T-cell (primary cell): ENCODE measurements around the gene TSC22D3. TPM values are rescaled to one million over a fixed set of nuclear protein-coding genes. Genes with fewer than 3 reads are reported as not detected.
A peak's percentile ranks its signal among the peaks of the same experiment; 100 is the strongest.

Source experiments
- ATAC-seq, 4 experiments: fragments of 200-7000 bp in 3 of 4; fragments of 150-1000 bp in 1 of 4; cut with Tn5 transposase; replicated peaks in 1 of 4; 1 replicate in 3 of 4; 2 replicates in 1 of 4; pipeline ENCODE4 v1.10.0; 2021; ENCODE audit warnings: moderate library complexity in 3 of 4, mild to moderate bottlenecking in 2 of 4, moderate number of reproducible peaks in 1 of 4
- CTCF ChIA-PET, 2 donors: fragments of 300-600 bp; sonication (Branson Sonifier 250); formaldehyde crosslinking; loops; one replicate each; lab custom pipeline; 2022; ENCODE audit warnings: antibody characterized with exemption in 2 of 2; lab: Charles Lee
- POLR2A ChIA-PET, 2 donors: fragments of 300-600 bp; sonication (Branson Sonifier 250); formaldehyde crosslinking; loops; one replicate each; lab custom pipeline; 2022; ENCODE audit warnings: antibody characterized with exemption in 2 of 2; lab: Charles Lee
- DNase-seq, 35 experiments: peaks; one replicate each; pipeline versions ENCODE4 v3.0.0 to v3.0.0-alpha.2; 2013 to 2023
- H3K27ac ChIP-seq: one replicate; pipeline ENCODE4 v1.5.1; 2013; ENCODE audit warnings: low read length
- H3K27me3 ChIP-seq, 2 experiments: replicated peaks in 1 of 2; 1 replicate in 1 of 2; 2 replicates in 1 of 2; pipeline versions ENCODE4 v1.6.1 to v1.7.0; 2013; ENCODE audit warnings: low read length in 1 of 2, mixed read lengths in 1 of 2; ENCODE audit not compliant: control insufficient read depth in 2 of 2, insufficient read depth in 2 of 2; ENCODE audit errors: extremely low read depth in 1 of 2
- H3K36me3 ChIP-seq, 2 donors: 1 replicate in 1 of 2; 2 replicates in 1 of 2; pipeline versions ENCODE4 v1.6.1 to v1.7.0; 2013; ENCODE audit warnings: low read length in 1 of 2; ENCODE audit not compliant: control insufficient read depth in 2 of 2, insufficient read depth in 1 of 2; ENCODE audit errors: extremely low read depth in 1 of 2
- H3K4me1 ChIP-seq, 2 experiments: 1 replicate in 1 of 2; 2 replicates in 1 of 2; pipeline versions ENCODE4 v1.6.1 to v1.7.0; 2013; ENCODE audit warnings: low read length in 2 of 2, mixed read lengths in 1 of 2; ENCODE audit not compliant: insufficient read depth in 2 of 2, control insufficient read depth in 1 of 2; ENCODE audit errors: extremely low read depth in 1 of 2
- H3K4me3 ChIP-seq, 2 donors: 1 replicate in 1 of 2; 2 replicates in 1 of 2; pipeline versions ENCODE4 v1.5.1 to v1.7.0; 2013; ENCODE audit warnings: mild to moderate bottlenecking in 2 of 2, low read length in 1 of 2, moderate library complexity in 1 of 2; ENCODE audit not compliant: control insufficient read depth in 1 of 2; ENCODE audit errors: extremely low read depth in 1 of 2
- H3K9me3 ChIP-seq: 2 replicates; pipeline ENCODE4 v1.7.0; 2013
- H3K27ac Mint-ChIP-seq, 2 donors: one replicate each; pipeline ENCODE4 v1.8.0; 2020 to 2021; ENCODE audit warnings: mild to moderate bottlenecking in 2 of 2, mixed read lengths in 2 of 2
- H3K27me3 Mint-ChIP-seq, 2 donors: one replicate each; pipeline ENCODE4 v1.8.0; 2021 to 2022; ENCODE audit warnings: mixed read lengths in 2 of 2
- H3K36me3 Mint-ChIP-seq: one replicate; pipeline ENCODE4 v1.8.0; 2021; ENCODE audit warnings: mixed read lengths
- H3K4me1 Mint-ChIP-seq, 3 donors: one replicate each; pipeline ENCODE4 v1.8.0; 2020 to 2022; ENCODE audit warnings: mixed read lengths in 3 of 3, mild to moderate bottlenecking in 1 of 3
- H3K4me3 Mint-ChIP-seq, 3 donors: one replicate each; pipeline ENCODE4 v1.8.0; 2020 to 2022; ENCODE audit warnings: mild to moderate bottlenecking in 3 of 3, mixed read lengths in 3 of 3, moderate library complexity in 3 of 3
- H3K9me3 Mint-ChIP-seq, 3 donors: one replicate each; pipeline ENCODE4 v1.8.0; 2020 to 2022; ENCODE audit warnings: mixed read lengths in 3 of 3
- WGBS: methylation state at CpG from one replicate; pipeline ENCODE4 v1.1.5; 2013; ENCODE audit warnings: missing lambda C conversion rate; ENCODE audit not compliant: insufficient coverage; 5-methylcytosine and 5-hydroxymethylcytosine counted together
- total RNA-seq, 35 experiments: library from RNA in 6 of 35; stranded (reverse) in 6 of 35; fragments of 120-200 nt in 1 of 35; gene quantifications; one replicate each; pipeline versions ENCODE4 v1.2.1 to v1.2.4 and lab custom pipeline; 2013 to 2026

Gene TSC22D3
- total RNA-seq, 5 donors from 2014 or later (not counting 1 experiment from before 2014, with no cell fraction given), result 202 to 2,593 (median 248) TPM

GRCh38 chrX:107753187-107753586 is 22.4 kb downstream of the TSC22D3 start:
- no peaks in the 10 kb centered on the region for H3K9me3 ChIP-seq
- no CpG with 5 or more reads among the region's 4 CpGs for WGBS
- Mint-ChIP-seq H3K9me3 (no peaks in the 10 kb centered on the region), H3K4me1 (peaks cover 16 to 26% (median 23%) of the 10 kb centered on the region in 3 donors), H3K27me3 (no peaks in the 10 kb centered on the region), H3K36me3 (no peaks in the 10 kb centered on the region), H3K27ac (no peak overlapping the region), H3K4me3 (no peak overlapping the region)
- no peaks in the 10 kb centered on the region for H3K36me3 ChIP-seq
- ChIA-PET POLR2A (interaction anchor here in 1 of 2 donors (0.6 kb wide), 1 partner anchor 134 kb away, joined by 9 read pairs; no protein-coding TSS in a partner anchor), CTCF (no interaction called here)
- no peak overlapping the region for H3K4me3 ChIP-seq
- H3K27ac ChIP-seq, result no peak overlapping the region
- no peaks in the 10 kb centered on the region for H3K4me1 ChIP-seq
- DNase-seq, result no peak
- no peak for ATAC-seq
- no peaks in the 10 kb centered on the region for H3K27me3 ChIP-seq

- CTCF ChIA-PET, result interaction anchor here in 1 of 2 donors (0.5 to 0.7 kb wide), 2 partner anchors 34 to 35 kb away, joined by 3 read pairs; no protein-coding TSS in a partner anchor
- no peak for DNase-seq
- POLR2A ChIA-PET, result interaction anchor here in 1 of 2 donors (0.6 kb wide), 1 partner anchor 134 kb away, joined by 9 read pairs; no protein-coding TSS in a partner anchor
- WGBS, result 100% methylated on average over 1 of the region's 3 CpGs
- H3K9me3 ChIP-seq, result no peaks in the 10 kb centered on the region
- Mint-ChIP-seq H3K9me3 (no peaks in the 10 kb centered on the region), H3K4me1 (peaks cover 11 to 22% (median 19%) of the 10 kb centered on the region in 3 donors), H3K27me3 (no peaks in the 10 kb centered on the region), H3K36me3 (no peaks in the 10 kb centered on the region), H3K27ac (no peak overlapping the region), H3K4me3 (no peak overlapping the region)
- no peaks in the 10 kb centered on the region for H3K4me1 ChIP-seq
- no peaks in the 10 kb centered on the region for H3K27me3 ChIP-seq
- no peak overlapping the region for H3K4me3 ChIP-seq
- H3K36me3 ChIP-seq, result no peaks in the 10 kb centered on the region
- no peak for ATAC-seq
- no peak overlapping the region for H3K27ac ChIP-seq
Observed at GRCh38 chrX:107752714-107753113, 22.9 kb downstream of the TSC22D3 start.

- ChIA-PET POLR2A (no interaction called here), CTCF (interaction anchor here in 1 of 2 donors (0.7 kb wide), 1 partner anchor 34 kb away, joined by 3 read pairs; no protein-coding TSS in a partner anchor)
- Mint-ChIP-seq H3K27me3 (no peaks in the 10 kb centered on the region), H3K27ac (no peak overlapping the region), H3K9me3 (no peaks in the 10 kb centered on the region), H3K36me3 (no peaks in the 10 kb centered on the region), H3K4me1 (peaks cover 10 to 19% (median 16%) of the 10 kb centered on the region in 3 donors), H3K4me3 (no peak overlapping the region)
- Histone ChIP-seq H3K36me3 (no peaks in the 10 kb centered on the region), H3K27ac (no peak overlapping the region), H3K4me1 (no peaks in the 10 kb centered on the region), H3K27me3 (no peaks in the 10 kb centered on the region), H3K9me3 (no peaks in the 10 kb centered on the region), H3K4me3 (no peak overlapping the region)
- ATAC-seq (no peak), DNase-seq (no peak)
- WGBS, result no CpG with 5 or more reads among the region's 3 CpGs
Observed at GRCh38 chrX:107752043-107752442, 23.5 kb downstream of the TSC22D3 start.

GRCh38 chrX:107750861-107751445 is 24.6 kb downstream of the TSC22D3 start:
- no peak overlapping the region for H3K4me3 Mint-ChIP-seq
- Histone ChIP-seq H3K4me3 (no peak overlapping the region), H3K27ac (no peak overlapping the region), H3K36me3 (no peaks in the 10 kb centered on the region), H3K4me1 (no peaks in the 10 kb centered on the region), H3K27me3 (no peaks in the 10 kb centered on the region), H3K9me3 (no peaks in the 10 kb centered on the region)
- no peaks in the 10 kb centered on the region for H3K9me3 Mint-ChIP-seq
- H3K4me1 Mint-ChIP-seq, result peaks cover 10 to 12% (median 12%) of the 10 kb centered on the region in 3 donors
- ATAC-seq (no peak), DNase-seq (no peak)
- no peaks in the 10 kb centered on the region for H3K27me3 Mint-ChIP-seq
- no peak overlapping the region for H3K27ac Mint-ChIP-seq
- ChIA-PET CTCF (no interaction called here), POLR2A (no interaction called here)
- H3K36me3 Mint-ChIP-seq, result no peaks in the 10 kb centered on the region
- 70% methylated on average over 2 of the region's 7 CpGs for WGBS

DNA sequence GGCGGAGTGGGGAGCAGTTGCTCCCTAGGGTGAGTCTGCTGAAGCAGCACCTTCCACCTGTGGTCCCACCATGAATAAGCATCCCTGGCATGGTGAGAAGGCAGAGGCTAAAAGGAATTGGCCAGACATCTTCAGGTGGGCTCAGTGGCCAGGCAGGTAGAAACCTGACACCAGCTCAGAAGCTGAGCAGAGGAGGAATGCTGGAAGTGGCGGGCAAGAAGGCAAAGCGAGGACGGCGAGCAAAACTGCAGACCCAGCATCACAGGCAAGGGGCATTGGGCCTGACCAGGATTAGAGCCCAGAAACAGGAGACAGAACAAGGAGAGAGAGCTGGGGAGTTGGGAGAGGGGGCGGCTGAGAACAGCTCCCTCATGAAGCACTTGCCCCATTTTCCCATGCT is 25.3 kb downstream of the TSC22D3 start:
- H3K4me1 Mint-ChIP-seq, result peaks cover 4 to 7% (median 5%) of the 10 kb centered on the region in 3 donors
- peak overlapping the region in 1 of 2 donors; percentile 23 for H3K27ac Mint-ChIP-seq

DNA sequence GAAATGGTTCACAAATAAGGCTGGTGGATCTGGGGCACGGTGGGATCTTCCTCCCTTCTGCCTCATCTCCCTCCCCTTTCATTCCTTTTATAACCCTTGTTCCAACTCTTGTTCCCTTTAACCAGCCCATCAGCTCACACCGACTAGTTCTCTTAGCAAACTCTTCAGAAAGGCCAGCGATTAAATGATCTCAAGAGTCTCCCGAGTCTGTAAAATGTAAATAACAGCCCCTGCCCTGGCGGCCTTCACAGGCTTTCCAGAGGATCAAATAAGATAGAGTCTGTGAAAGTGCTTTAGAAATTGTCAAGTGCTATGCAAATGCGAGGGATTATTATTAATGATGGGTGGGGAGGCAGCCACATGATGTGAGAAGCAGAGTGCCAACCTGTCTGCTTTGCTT is 27.1 kb downstream of the TSC22D3 start:
- ATAC-seq (no peak), DNase-seq (no peak)
- CTCF ChIA-PET, result interaction anchor here in 1 of 2 donors (0.6 kb wide), 1 partner anchor 116 kb away, joined by 3 read pairs; no protein-coding TSS in a partner anchor
- Mint-ChIP-seq H3K4me3 (no peak overlapping the region), H3K27me3 (no peaks in the 10 kb centered on the region), H3K4me1 (peaks cover 4 to 6% (median 4%) of the 10 kb centered on the region in 3 donors), H3K9me3 (no peaks in the 10 kb centered on the region), H3K27ac (no peak overlapping the region), H3K36me3 (no peaks in the 10 kb centered on the region)
- H3K36me3 ChIP-seq, result no peaks in the 10 kb centered on the region
- no peak overlapping the region for H3K27ac ChIP-seq
- peaks cover 0 to 5% of the 10 kb centered on the region in 2 experiments for H3K4me1 ChIP-seq
- H3K4me3 ChIP-seq, result no peak overlapping the region
- POLR2A ChIA-PET, result no interaction called here
- 86% methylated on average over 2 of the region's 6 CpGs for WGBS
- no peaks in the 10 kb centered on the region for H3K9me3 ChIP-seq
- no peaks in the 10 kb centered on the region for H3K27me3 ChIP-seq

More for the DNA sequence above, 25.3 kb downstream of the TSC22D3 start:
- H3K9me3 ChIP-seq, result no peaks in the 10 kb centered on the region
- H3K4me3 ChIP-seq, result no peak overlapping the region
- H3K27ac ChIP-seq, result no peak overlapping the region
- WGBS, result 100% methylated on average over 1 of the region's 6 CpGs
- Mint-ChIP-seq H3K9me3 (no peaks in the 10 kb centered on the region), H3K36me3 (no peaks in the 10 kb centered on the region), H3K4me3 (no peak overlapping the region), H3K27me3 (no peaks in the 10 kb centered on the region)
- H3K27me3 ChIP-seq, result no peaks in the 10 kb centered on the region
- no peaks in the 10 kb centered on the region for H3K36me3 ChIP-seq
- DNase-seq (no peak), ATAC-seq (no peak)
- ChIA-PET CTCF (interaction anchor here in 1 of 2 donors (0.7 kb wide), 1 partner anchor 50 kb away, joined by 3 read pairs; no protein-coding TSS in a partner anchor), POLR2A (no interaction called here)
- H3K4me1 ChIP-seq, result no peaks in the 10 kb centered on the region
